Measurements from ENCODE around the gene XPOT.

DNA sequence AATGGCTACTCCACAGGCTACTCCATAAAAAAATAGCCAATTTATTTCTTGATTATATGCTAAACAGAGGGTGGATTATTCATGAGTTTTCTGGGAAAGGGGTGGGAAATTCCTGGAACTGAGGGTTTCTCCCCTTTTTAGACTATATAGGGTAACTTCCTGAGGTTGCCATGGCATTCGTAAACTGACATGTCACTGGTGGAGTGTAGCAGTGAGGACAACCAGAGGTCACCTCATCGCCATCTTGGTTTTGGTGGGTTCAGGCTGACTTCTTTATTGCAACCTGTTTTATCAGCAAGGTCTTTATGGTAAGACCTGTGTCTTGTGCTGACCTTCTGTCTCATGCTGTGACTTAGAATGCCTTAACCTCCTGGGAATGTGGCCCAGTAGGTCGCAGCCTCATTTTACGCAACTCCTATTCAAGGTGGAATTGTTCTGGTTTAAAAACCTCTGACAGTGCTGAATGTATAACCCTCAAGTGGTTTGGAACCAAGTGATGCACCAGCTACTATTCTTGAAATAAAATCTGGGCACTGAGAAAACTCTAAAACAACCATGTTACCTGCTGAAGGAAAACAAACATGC lies 41.4 kb upstream of the XPOT start:
- TF ChIP-seq, protein P1, sequence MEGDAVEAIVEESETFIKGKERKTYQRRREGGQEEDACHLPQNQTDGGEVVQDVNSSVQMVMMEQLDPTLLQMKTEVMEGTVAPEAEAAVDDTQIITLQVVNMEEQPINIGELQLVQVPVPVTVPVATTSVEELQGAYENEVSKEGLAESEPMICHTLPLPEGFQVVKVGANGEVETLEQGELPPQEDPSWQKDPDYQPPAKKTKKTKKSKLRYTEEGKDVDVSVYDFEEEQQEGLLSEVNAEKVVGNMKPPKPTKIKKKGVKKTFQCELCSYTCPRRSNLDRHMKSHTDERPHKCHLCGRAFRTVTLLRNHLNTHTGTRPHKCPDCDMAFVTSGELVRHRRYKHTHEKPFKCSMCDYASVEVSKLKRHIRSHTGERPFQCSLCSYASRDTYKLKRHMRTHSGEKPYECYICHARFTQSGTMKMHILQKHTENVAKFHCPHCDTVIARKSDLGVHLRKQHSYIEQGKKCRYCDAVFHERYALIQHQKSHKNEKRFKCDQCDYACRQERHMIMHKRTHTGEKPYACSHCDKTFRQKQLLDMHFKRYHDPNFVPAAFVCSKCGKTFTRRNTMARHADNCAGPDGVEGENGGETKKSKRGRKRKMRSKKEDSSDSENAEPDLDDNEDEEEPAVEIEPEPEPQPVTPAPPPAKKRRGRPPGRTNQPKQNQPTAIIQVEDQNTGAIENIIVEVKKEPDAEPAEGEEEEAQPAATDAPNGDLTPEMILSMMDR (IDR thresholded peaks at IDR 0.05) = no peak
- TF ChIP-seq EP300 (IDR thresholded peaks at IDR 0.05) = no peak

Measured in ovary (tissue), 3 donors.